ENCODE measurements around the gene MMP15. TPM values are rescaled to one million over a fixed set of nuclear protein-coding genes. Genes with fewer than 3 reads are reported as not detected.

Gene MMP15
- polyA plus RNA-seq, 1 of the 3 experiments (the other 2 are of a cell fraction): 3.1 TPM

GRCh38 chr16:58018803-58019202 lies 6.8 kb upstream of the MMP15 start:
- H2AFZ ChIP-seq (ENCODE audit: low read depth): no peak overlapping the region
- CTCF ChIA-PET: interaction anchor here (0.8 to 8.5 kb wide), 14 partner anchors 8 to 285 kb away, joined by 3 to 80 read pairs (median 4); partner anchors contain the start of genes CFAP20 and USB1

DNA sequence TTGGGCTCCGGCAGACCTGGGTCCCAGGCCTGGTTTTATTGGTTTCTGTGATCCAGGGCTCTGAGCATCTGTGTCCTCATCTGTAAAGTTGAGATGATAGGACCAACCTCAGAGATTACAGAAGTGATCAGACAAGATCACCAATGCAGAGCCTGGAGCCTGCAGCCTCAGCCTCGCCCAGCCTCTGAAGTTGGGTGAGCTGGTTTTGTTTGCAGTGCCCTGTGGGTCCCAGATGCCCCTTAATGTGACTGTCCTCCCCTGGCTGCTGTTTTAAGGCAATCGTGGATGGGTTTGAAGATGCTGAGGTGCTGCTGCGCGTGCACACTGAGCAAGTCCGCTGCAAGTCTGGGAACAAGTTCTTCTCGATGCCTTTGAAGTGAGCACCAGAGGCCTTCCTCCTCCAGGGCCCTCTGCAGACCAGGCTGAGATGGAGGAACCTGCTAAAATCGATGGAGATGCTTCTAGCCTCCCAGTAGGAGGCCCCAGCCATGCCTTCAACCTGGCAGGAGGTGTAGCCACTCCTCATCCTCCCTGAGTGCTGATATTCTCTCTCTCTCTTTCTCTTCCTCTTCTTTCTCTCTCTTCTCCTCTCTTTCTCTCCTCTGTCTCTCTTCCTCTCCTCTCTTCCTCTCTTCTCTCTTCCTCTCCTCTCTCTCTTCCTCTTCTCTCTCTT lies 5.6 kb upstream of the MMP15 start:
- Histone ChIP-seq H3K4me1 (ENCODE audit: control insufficient read depth in 1 of 2, insufficient read depth in 2 of 2, low read depth in 1 of 2, low read length in 1 of 2) (peaks cover 13 to 39% of the 10 kb centered on the region in 2 experiments), H3F3A (replicated peaks; ENCODE audit: insufficient read depth) (peaks cover 5% of the 10 kb centered on the region), H3K9ac (no peak overlapping the region), H3K27ac (ENCODE audit: low read depth in 2 of 2, low read length in 1 of 2) (no peak overlapping the region), H3K9me2 (no peaks in the 10 kb centered on the region), H3K9me3 (no peaks in the 10 kb centered on the region), H3K4me3 (ENCODE audit: low read depth in 2 of 2, low read length in 1 of 2) (no peak overlapping the region), H2AFZ (ENCODE audit: low read depth) (no peak overlapping the region), H3K4me2 (no peak overlapping the region), H3K27me3 (ENCODE audit: insufficient read depth) (no peaks in the 10 kb centered on the region), H4K20me1 (ENCODE audit: insufficient read depth) (no peaks in the 10 kb centered on the region), H3K79me2 (ENCODE audit: insufficient read depth) (no peaks in the 10 kb centered on the region), H3K36me3 (replicated peaks in 1 of 2; ENCODE audit: control insufficient read depth in 1 of 2, insufficient read depth in 2 of 2, low read length in 1 of 2) (peaks cover 0 to 8% of the 10 kb centered on the region in 2 experiments)
- WGBS (ENCODE audit: low lambda C conversion rate): 74% methylated on average over 8 of the region's 8 CpGs
- POLR2A ChIA-PET: no interaction called here
- CTCF ChIA-PET: interaction anchor here (0.8 to 8.5 kb wide), 16 partner anchors 12 to 284 kb away, joined by 3 to 80 read pairs (median 4); partner anchors contain the start of genes CFAP20 and USB1
- no peak for DNase-seq
- TF ChIP-seq MXI1 (IDR thresholded peaks at IDR 0.05; ENCODE audit: low read depth, low read length) (no peak), RAD21 (IDR thresholded peaks at IDR 0.05; ENCODE audit: low read length) (no peak), MEF2A (IDR thresholded peaks at IDR 0.05; ENCODE audit: borderline replicate concordance, low read depth) (no peak), FOXM1 (IDR thresholded peaks at IDR 0.05; ENCODE audit: low read depth) (no peak), ELF1 (IDR thresholded peaks at IDR 0.05) (no peak), NRF1 (IDR thresholded peaks at IDR 0.05; ENCODE audit: low read depth, low read length) (no peak), EP300 (IDR thresholded peaks at IDR 0.05; ENCODE audit: borderline replicate concordance in 1 of 2, low read depth in 1 of 2, low read length in 1 of 2) (no peak), TEAD4 (IDR thresholded peaks at IDR 0.05; ENCODE audit: borderline replicate concordance, insufficient read depth) (no peak), IRF3 (IDR thresholded peaks at IDR 0.05; ENCODE audit: low read depth, low read length) (no peak), POLR2AphosphoS5 (IDR thresholded peaks at IDR 0.05; ENCODE audit: low read depth, low read length) (no peak), CTCF (IDR thresholded peaks at IDR 0.05) (no peak), NFIC (IDR thresholded peaks at IDR 0.05; ENCODE audit: borderline replicate concordance) (no peak)
- TF ChIP-seq, protein P1, sequence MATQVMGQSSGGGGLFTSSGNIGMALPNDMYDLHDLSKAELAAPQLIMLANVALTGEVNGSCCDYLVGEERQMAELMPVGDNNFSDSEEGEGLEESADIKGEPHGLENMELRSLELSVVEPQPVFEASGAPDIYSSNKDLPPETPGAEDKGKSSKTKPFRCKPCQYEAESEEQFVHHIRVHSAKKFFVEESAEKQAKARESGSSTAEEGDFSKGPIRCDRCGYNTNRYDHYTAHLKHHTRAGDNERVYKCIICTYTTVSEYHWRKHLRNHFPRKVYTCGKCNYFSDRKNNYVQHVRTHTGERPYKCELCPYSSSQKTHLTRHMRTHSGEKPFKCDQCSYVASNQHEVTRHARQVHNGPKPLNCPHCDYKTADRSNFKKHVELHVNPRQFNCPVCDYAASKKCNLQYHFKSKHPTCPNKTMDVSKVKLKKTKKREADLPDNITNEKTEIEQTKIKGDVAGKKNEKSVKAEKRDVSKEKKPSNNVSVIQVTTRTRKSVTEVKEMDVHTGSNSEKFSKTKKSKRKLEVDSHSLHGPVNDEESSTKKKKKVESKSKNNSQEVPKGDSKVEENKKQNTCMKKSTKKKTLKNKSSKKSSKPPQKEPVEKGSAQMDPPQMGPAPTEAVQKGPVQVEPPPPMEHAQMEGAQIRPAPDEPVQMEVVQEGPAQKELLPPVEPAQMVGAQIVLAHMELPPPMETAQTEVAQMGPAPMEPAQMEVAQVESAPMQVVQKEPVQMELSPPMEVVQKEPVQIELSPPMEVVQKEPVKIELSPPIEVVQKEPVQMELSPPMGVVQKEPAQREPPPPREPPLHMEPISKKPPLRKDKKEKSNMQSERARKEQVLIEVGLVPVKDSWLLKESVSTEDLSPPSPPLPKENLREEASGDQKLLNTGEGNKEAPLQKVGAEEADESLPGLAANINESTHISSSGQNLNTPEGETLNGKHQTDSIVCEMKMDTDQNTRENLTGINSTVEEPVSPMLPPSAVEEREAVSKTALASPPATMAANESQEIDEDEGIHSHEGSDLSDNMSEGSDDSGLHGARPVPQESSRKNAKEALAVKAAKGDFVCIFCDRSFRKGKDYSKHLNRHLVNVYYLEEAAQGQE (IDR thresholded peaks at IDR 0.05; ENCODE audit: low read depth, low read length): no peak
- TF ChIP-seq, protein P2, sequence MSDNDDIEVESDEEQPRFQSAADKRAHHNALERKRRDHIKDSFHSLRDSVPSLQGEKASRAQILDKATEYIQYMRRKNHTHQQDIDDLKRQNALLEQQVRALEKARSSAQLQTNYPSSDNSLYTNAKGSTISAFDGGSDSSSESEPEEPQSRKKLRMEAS (IDR thresholded peaks at IDR 0.05; ENCODE audit: low read depth): no peak
- TF ChIP-seq, protein P3, sequence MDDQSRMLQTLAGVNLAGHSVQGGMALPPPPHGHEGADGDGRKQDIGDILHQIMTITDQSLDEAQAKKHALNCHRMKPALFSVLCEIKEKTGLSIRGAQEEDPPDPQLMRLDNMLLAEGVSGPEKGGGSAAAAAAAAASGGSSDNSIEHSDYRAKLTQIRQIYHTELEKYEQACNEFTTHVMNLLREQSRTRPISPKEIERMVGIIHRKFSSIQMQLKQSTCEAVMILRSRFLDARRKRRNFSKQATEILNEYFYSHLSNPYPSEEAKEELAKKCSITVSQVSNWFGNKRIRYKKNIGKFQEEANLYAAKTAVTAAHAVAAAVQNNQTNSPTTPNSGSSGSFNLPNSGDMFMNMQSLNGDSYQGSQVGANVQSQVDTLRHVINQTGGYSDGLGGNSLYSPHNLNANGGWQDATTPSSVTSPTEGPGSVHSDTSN (IDR thresholded peaks at IDR 0.05): no peak

More at GRCh38 chr16:58018803-58019202, 6.8 kb upstream of the MMP15 start:
- Histone ChIP-seq H3F3A (replicated peaks; ENCODE audit: insufficient read depth) (peaks cover 5% of the 10 kb centered on the region), H3K4me1 (ENCODE audit: control insufficient read depth in 1 of 2, insufficient read depth in 2 of 2, low read depth in 1 of 2, low read length in 1 of 2) (peaks cover 13 to 31% of the 10 kb centered on the region in 2 experiments), H3K79me2 (ENCODE audit: insufficient read depth) (no peaks in the 10 kb centered on the region), H3K36me3 (replicated peaks in 1 of 2; ENCODE audit: control insufficient read depth in 1 of 2, insufficient read depth in 2 of 2, low read length in 1 of 2) (peaks cover 0 to 8% of the 10 kb centered on the region in 2 experiments), H3K27me3 (ENCODE audit: insufficient read depth) (no peaks in the 10 kb centered on the region), H3K27ac (ENCODE audit: low read depth in 2 of 2, low read length in 1 of 2) (no peak overlapping the region), H3K4me2 (no peak overlapping the region), H3K9me3 (no peaks in the 10 kb centered on the region), H3K4me3 (ENCODE audit: low read depth in 2 of 2, low read length in 1 of 2) (no peak overlapping the region), H3K9me2 (no peaks in the 10 kb centered on the region), H4K20me1 (ENCODE audit: insufficient read depth) (no peaks in the 10 kb centered on the region), H3K9ac (no peak overlapping the region)
- TF ChIP-seq TCF12 (IDR thresholded peaks at IDR 0.05): no peak
- TF ChIP-seq ELF1 (IDR thresholded peaks at IDR 0.05): no peak
- POLR2A ChIA-PET: no interaction called here
- peak; percentile 13 for DNase-seq
- 85% methylated on average over 2 of the region's 7 CpGs for WGBS (ENCODE audit: low lambda C conversion rate)
